Mesendoderm (in vitro differentiated cells): ENCODE results near the gene PPP1R12B.
"Not testable (repeated sequence)": the region's sequence is repeated elsewhere in the genome, so short reads cannot be mapped to it uniquely, and the experiment has no call there.

ENCODE experiments used
- DNase-seq: peaks from one replicate; pipeline ENCODE4 v3.0.0; 2013
- H2AK5ac ChIP-seq: 2 replicates; pipeline ENCODE4 v1.6.1; 2013; ENCODE audit warnings: low read length, inconsistent platforms
- H2BK120ac ChIP-seq: 2 replicates; pipeline ENCODE4 v1.6.1; 2013; ENCODE audit warnings: low read depth, mild to moderate bottlenecking, low read length, moderate library complexity, mixed read lengths
- H2BK15ac ChIP-seq: replicated peaks from 2 replicates; pipeline ENCODE4 v1.6.1; 2013; ENCODE audit warnings: low read depth, mild to moderate bottlenecking, moderate library complexity
- H2BK5ac ChIP-seq: 2 replicates; pipeline ENCODE4 v1.6.1; 2013; ENCODE audit warnings: low read length, inconsistent platforms
- H3K18ac ChIP-seq: 2 replicates; pipeline ENCODE4 v1.6.1; 2013; ENCODE audit warnings: mild to moderate bottlenecking, low read length, mixed read lengths
- H3K23ac ChIP-seq: one replicate; pipeline ENCODE4 v1.6.1; 2013; ENCODE audit warnings: low read length
- H3K27ac ChIP-seq: 2 replicates; pipeline ENCODE4 v1.5.1; 2013; ENCODE audit warnings: low read depth, mild to moderate bottlenecking, inconsistent platforms, low read length, moderate library complexity
- H3K27me3 ChIP-seq: 2 replicates; pipeline ENCODE4 v1.6.1; 2013; ENCODE audit warnings: low read length, control low read depth, mild to moderate bottlenecking, inconsistent platforms; ENCODE audit not compliant: insufficient read depth, poor library complexity
- H3K36me3 ChIP-seq: 2 replicates; pipeline ENCODE4 v1.6.1; 2013; ENCODE audit warnings: low read length, inconsistent platforms; ENCODE audit not compliant: control insufficient read depth, insufficient read depth
- H3K4ac ChIP-seq: one replicate; pipeline ENCODE4 v1.6.1; 2013; ENCODE audit warnings: low read depth, mild to moderate bottlenecking, low read length, moderate library complexity
- H3K4me1 ChIP-seq: 2 replicates; pipeline ENCODE4 v1.6.1; 2013; ENCODE audit warnings: low read depth, low read length, inconsistent platforms; ENCODE audit not compliant: control insufficient read depth
- H3K4me2 ChIP-seq: 2 replicates; pipeline ENCODE4 v1.6.1; 2013; ENCODE audit warnings: low read length
- H3K4me3 ChIP-seq: 2 replicates; pipeline ENCODE4 v1.5.1; 2013; ENCODE audit warnings: mild to moderate bottlenecking, low read length
- H3K56ac ChIP-seq: one replicate; pipeline ENCODE4 v1.6.1; 2013; ENCODE audit warnings: low read length
- H3K79me1 ChIP-seq: 2 replicates; pipeline ENCODE4 v1.6.1; 2013; ENCODE audit warnings: low read length, inconsistent platforms
- H3K79me2 ChIP-seq: 2 replicates; pipeline ENCODE4 v1.6.1; 2013; ENCODE audit warnings: mild to moderate bottlenecking, low read length; ENCODE audit not compliant: control insufficient read depth, insufficient read depth
- H3K9ac ChIP-seq: 2 replicates; pipeline ENCODE4 v1.6.1; 2013; ENCODE audit warnings: low read length, inconsistent platforms
- H4K5ac ChIP-seq: one replicate; pipeline ENCODE4 v1.6.1; 2013; ENCODE audit warnings: low read length
- H4K8ac ChIP-seq: one replicate; pipeline ENCODE4 v1.6.1; 2013; ENCODE audit warnings: low read depth, mild to moderate bottlenecking, control low read depth, low read length, moderate library complexity
- WGBS: extraction: QIAGEN DNeasy Blood & Tissue Kit; methylation state at CpG from one replicate; pipeline ENCODE4 v1.1.7; 2013; ENCODE audit warnings: low lambda C conversion rate, missing lambda C conversion rate; ENCODE audit not compliant: insufficient coverage; ENCODE audit errors: extremely low coverage; 5-methylcytosine and 5-hydroxymethylcytosine counted together

Gene PPP1R12B

GRCh38 chr1:202505880-202506575 lies 157.5 kb downstream of the PPP1R12B start:
- not testable (repeated sequence) for H2BK5ac ChIP-seq, H2AK5ac ChIP-seq, H3K27me3 ChIP-seq, H2BK15ac ChIP-seq, H3K79me2 ChIP-seq, H3K9ac ChIP-seq, H4K8ac ChIP-seq, H3K23ac ChIP-seq, H3K4ac ChIP-seq, H3K4me3 ChIP-seq, H3K79me1 ChIP-seq, H3K27ac ChIP-seq, H3K4me2 ChIP-seq, DNase-seq, H3K36me3 ChIP-seq, H4K5ac ChIP-seq, H3K4me1 ChIP-seq
- peak overlapping the region; percentile 90 for H2BK120ac ChIP-seq
- WGBS = no CpG with 5 or more reads among the region's 6 CpGs
- peak overlapping the region; percentile 49 for H3K56ac ChIP-seq
- H3K18ac ChIP-seq = peak overlapping the region; percentile 84

- H4K8ac ChIP-seq, DNase-seq, H3K79me1 ChIP-seq, H3K18ac ChIP-seq, H3K27ac ChIP-seq, H4K5ac ChIP-seq, H2BK15ac ChIP-seq, H2BK120ac ChIP-seq, H3K4me3 ChIP-seq, H3K27me3 ChIP-seq, H3K79me2 ChIP-seq, H3K4me1 ChIP-seq, H3K4me2 ChIP-seq, H2BK5ac ChIP-seq, H3K23ac ChIP-seq, H3K4ac ChIP-seq, H3K9ac ChIP-seq, H3K36me3 ChIP-seq, H2AK5ac ChIP-seq: not testable (repeated sequence)
- no CpG with 5 or more reads among the region's 6 CpGs for WGBS
- H3K56ac ChIP-seq = peak overlapping the region; percentile 7
Observed at GRCh38 chr1:202508863-202509262, 160.4 kb downstream of the PPP1R12B start.

DNA sequence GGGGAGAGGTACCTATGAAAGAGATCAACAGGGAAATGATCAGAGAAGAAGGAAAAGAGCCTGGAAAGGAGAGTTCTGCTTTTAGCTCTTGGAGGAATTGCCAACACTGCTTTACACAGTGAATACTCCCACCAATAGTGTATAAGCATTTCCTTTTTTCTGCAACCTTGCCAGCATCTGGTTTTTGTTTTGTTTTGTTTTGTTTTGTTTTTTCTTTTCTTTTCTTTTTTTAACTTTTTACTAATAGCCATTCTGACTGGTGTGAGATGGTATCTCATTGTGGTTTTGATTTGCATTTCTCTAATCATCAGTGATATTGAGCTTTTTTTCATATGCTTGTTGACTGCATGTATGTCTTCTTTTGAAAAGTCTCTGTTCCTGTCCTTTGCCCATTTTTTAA lies 165.4 kb downstream of the PPP1R12B start:
- H2AK5ac ChIP-seq, H3K27me3 ChIP-seq, H3K4ac ChIP-seq, H3K4me1 ChIP-seq, H3K9ac ChIP-seq, H3K56ac ChIP-seq, H3K18ac ChIP-seq, H3K4me3 ChIP-seq, DNase-seq, H2BK5ac ChIP-seq, H3K79me1 ChIP-seq, H3K36me3 ChIP-seq, H3K27ac ChIP-seq, H2BK120ac ChIP-seq, H3K23ac ChIP-seq, H2BK15ac ChIP-seq, H4K5ac ChIP-seq, H3K4me2 ChIP-seq, H4K8ac ChIP-seq, H3K79me2 ChIP-seq: not testable (repeated sequence)

DNA sequence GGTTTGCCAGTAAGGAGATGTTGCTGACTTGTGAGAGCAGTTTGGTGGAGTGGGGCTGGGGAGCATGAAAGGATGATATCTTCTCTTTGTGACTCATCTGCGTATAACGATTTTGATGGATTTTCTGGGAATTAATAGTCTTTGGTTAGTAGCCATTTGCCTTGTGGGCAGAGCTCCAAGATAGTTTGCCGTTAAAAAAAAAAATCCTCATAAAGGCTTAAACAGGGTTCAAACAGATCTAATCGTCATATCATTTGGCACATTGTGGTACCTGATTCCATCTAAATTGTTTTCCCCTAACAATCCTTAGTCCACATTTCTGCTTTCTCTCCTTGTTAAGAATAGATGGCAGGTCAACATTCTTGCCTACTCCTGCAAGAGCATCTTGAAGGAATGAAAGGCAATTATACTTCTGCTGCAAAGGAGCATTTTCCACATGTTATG lies 168.0 kb downstream of the PPP1R12B start:
- H2BK5ac ChIP-seq = no peak overlapping the region
- no peak overlapping the region for H3K4me3 ChIP-seq
- H2AK5ac ChIP-seq = no peak overlapping the region
- no peak overlapping the region for H3K9ac ChIP-seq
- no peaks in the 10 kb centered on the region for H3K79me2 ChIP-seq
- no peaks in the 10 kb centered on the region for H3K27me3 ChIP-seq
- no peak overlapping the region for H3K56ac ChIP-seq
- no peak overlapping the region for H4K5ac ChIP-seq
- no peaks in the 10 kb centered on the region for H3K36me3 ChIP-seq
- H3K4me1 ChIP-seq = no peaks in the 10 kb centered on the region
- no CpG with 5 or more reads among the region's 4 CpGs for WGBS
- H3K18ac ChIP-seq = no peak overlapping the region
- no peak overlapping the region for H2BK120ac ChIP-seq
- H2BK15ac ChIP-seq = no peak overlapping the region
- no peak overlapping the region for H3K27ac ChIP-seq
- no peak overlapping the region for H3K23ac ChIP-seq
- no peak overlapping the region for H4K8ac ChIP-seq
- H3K79me1 ChIP-seq = no peaks in the 10 kb centered on the region
- no peak for DNase-seq
- no peak overlapping the region for H3K4me2 ChIP-seq
- H3K4ac ChIP-seq = no peak overlapping the region

DNA sequence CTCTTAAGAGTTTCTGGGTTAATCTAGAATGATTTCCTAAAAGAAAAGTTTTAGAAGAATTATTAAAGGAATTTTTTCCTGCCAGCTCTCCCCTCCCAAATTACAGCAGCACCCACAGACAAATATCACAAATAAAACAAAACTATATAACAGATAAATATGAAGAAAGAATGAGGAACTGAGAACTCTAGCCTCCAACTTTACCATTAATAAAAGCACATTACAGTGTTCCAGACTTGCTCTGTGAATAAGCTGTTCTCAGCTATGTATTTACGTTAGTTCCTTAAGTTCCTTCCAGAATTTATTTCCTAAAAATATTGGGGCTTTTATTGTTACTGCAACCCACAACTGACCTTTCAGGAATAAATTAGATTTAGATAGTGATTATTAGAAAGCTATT lies 168.6 kb downstream of the PPP1R12B start:
- H4K8ac ChIP-seq, H2AK5ac ChIP-seq, H3K4me3 ChIP-seq, H2BK15ac ChIP-seq, H3K4me1 ChIP-seq, H3K9ac ChIP-seq, H2BK120ac ChIP-seq, H3K4me2 ChIP-seq, H2BK5ac ChIP-seq, H3K27ac ChIP-seq, H3K4ac ChIP-seq, H3K36me3 ChIP-seq, DNase-seq, H3K79me1 ChIP-seq, H3K56ac ChIP-seq, H4K5ac ChIP-seq, H3K79me2 ChIP-seq, H3K27me3 ChIP-seq, H3K18ac ChIP-seq, H3K23ac ChIP-seq: not testable (repeated sequence)
- WGBS = no CpG with 5 or more reads among the region's 1 CpG

- H3K9ac ChIP-seq, H3K36me3 ChIP-seq, H3K27me3 ChIP-seq, DNase-seq, H3K18ac ChIP-seq, H4K8ac ChIP-seq, H2BK15ac ChIP-seq, H3K23ac ChIP-seq, H3K4ac ChIP-seq, H4K5ac ChIP-seq, H3K4me2 ChIP-seq, H3K4me1 ChIP-seq, H2BK120ac ChIP-seq, H3K4me3 ChIP-seq, H3K79me2 ChIP-seq, H3K56ac ChIP-seq, H3K27ac ChIP-seq, H2BK5ac ChIP-seq, H3K79me1 ChIP-seq, H2AK5ac ChIP-seq: not testable (repeated sequence)
- no CpG with 5 or more reads among the region's 1 CpG for WGBS
Observed at GRCh38 chr1:202518180-202518579, 169.7 kb downstream of the PPP1R12B start.
